ENCODE results near the gene TBC1D3B. TPM values are rescaled to one million over a fixed set of nuclear protein-coding genes. Genes with fewer than 3 reads are reported as not detected.
A peak's percentile ranks its signal among the peaks of the same experiment; 100 is the strongest.
"Not testable (repeated sequence)": the region's sequence is repeated elsewhere in the genome, so short reads cannot be mapped to it uniquely, and the experiment has no call there.

Gene TBC1D3B
- total RNA-seq, 2 donors from 2014 or later = 4.5 to 8.7 TPM

DNA sequence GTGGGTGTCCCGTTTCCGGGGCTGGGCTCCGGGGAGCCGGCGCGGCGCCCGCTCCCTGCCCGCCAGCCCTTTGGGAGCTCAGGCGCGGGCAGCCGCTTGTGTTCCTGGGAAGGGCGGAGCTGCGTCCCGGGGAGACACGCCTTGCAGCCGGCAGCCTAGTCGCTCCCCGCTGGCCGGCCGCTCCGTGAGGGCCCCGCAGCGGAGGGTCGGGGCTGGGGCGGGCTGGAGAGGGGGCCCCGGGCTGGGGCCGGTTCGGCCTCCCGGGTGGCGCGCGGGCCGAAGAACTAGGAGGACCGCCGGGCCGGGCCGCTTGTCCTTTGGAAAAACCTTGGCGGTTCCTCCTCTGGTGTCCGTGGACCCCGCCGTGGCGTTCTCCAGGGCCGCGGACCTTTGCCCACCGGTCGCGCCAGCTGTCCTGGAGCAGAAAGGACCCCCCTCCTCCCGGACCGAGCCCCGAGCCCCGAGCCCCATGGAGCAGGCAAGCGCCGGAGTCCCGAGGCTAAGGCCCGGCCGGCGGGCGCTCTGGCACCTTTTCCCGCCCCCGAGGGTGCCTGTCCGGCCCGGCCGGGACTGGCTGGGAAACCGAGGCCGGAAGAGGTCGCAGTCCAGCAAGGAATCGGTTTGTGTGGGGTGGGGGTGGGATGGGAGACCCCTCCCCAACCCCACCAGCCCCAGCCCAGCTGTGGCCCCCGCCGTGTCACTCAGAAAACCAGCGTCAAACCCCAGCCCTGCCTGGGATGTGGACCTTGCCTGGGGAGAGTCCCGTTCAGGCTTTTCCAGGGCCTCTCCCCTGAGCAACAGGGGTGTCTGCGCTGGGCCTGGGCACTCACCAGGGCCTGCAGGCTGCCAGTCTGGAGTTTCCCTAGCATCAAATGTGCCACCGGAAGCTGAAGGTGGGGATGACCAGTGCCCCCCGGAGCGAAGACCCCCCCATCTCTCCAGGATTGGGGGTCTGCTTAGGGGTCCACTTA is 6.8 kb upstream of the TBC1D3B start:
- peak overlapping the region; percentile 34 for H3K27ac ChIP-seq
- H3K27me3 ChIP-seq = no peaks in the 10 kb centered on the region
- no peaks in the 10 kb centered on the region for H3K36me3 ChIP-seq
- TF ChIP-seq, protein P1, sequence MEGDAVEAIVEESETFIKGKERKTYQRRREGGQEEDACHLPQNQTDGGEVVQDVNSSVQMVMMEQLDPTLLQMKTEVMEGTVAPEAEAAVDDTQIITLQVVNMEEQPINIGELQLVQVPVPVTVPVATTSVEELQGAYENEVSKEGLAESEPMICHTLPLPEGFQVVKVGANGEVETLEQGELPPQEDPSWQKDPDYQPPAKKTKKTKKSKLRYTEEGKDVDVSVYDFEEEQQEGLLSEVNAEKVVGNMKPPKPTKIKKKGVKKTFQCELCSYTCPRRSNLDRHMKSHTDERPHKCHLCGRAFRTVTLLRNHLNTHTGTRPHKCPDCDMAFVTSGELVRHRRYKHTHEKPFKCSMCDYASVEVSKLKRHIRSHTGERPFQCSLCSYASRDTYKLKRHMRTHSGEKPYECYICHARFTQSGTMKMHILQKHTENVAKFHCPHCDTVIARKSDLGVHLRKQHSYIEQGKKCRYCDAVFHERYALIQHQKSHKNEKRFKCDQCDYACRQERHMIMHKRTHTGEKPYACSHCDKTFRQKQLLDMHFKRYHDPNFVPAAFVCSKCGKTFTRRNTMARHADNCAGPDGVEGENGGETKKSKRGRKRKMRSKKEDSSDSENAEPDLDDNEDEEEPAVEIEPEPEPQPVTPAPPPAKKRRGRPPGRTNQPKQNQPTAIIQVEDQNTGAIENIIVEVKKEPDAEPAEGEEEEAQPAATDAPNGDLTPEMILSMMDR (IDR thresholded peaks at IDR 0.05) = no peak
- intact Hi-C loops (cut with DNase I) = loop anchor here (5.0 kb wide), 1 partner anchor 71 kb away; no protein-coding TSS in a partner anchor
- peak; percentile 72 for DNase-seq
- H3K4me3 ChIP-seq = peak overlapping the region; percentile 74
- peak overlapping the region; percentile 21 to 56 for H3K9ac ChIP-seq (ENCODE audit: low read depth in 2 of 2, low read length in 2 of 2)
- H3K9me3 ChIP-seq = no peaks in the 10 kb centered on the region
- peaks cover 6% of the 10 kb centered on the region for H3K4me1 ChIP-seq

DNA sequence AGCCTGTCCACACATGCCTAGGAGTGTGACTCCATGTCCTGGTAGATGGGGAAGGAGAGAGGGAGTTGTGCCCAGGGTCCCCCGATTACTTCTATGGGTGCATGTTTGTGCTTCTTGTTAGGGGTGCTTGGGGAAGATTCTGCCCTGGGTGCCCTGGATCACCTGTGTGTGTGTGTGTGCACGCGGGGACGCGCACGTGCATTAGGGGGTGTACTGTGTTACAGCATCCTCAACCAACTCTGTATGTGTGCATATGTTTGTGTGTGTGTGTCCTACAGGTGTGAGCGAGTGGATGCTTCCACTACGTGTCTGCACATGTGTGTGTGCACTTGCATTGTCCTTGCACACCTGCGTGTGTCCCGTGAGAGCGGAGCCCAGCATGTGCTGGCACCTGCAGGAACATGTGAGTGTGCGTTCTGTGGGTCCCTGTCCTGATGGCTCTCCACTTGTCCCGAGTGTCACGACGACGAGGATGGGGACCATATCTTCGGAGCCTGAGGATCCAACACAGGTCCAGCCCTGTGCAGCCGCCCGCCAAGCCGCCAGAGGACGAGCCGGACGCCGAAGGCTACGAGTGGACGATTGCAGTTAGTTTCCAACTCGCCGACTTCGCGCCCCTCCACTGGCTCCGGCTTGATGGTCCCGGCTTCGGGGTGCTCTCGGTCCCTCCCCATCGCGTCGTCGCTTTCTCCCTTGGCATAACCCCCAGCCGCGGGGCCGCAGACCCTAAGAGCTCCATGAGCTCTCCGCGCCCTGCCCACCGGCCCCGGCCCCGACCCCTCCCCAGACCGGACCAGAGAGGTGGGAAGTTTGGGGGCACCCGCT is 6.0 kb upstream of the TBC1D3B start:
- Histone ChIP-seq H3K27ac (no peak overlapping the region), H3K4me3 (peak overlapping the region; percentile 74), H3K27me3 (no peaks in the 10 kb centered on the region), H3K9ac (ENCODE audit: low read depth in 2 of 2, low read length in 2 of 2) (peak overlapping the region; percentile 21 to 56), H3K9me3 (no peaks in the 10 kb centered on the region), H3K36me3 (no peaks in the 10 kb centered on the region), H3K4me1 (peaks cover 6% of the 10 kb centered on the region)
- DNase-seq = no peak
- TF ChIP-seq, protein P1 (IDR thresholded peaks at IDR 0.05) = no peak
- intact Hi-C loops (cut with DNase I) = loop anchor here (5.0 kb wide), 1 partner anchor 70 kb away; no protein-coding TSS in a partner anchor

DNA sequence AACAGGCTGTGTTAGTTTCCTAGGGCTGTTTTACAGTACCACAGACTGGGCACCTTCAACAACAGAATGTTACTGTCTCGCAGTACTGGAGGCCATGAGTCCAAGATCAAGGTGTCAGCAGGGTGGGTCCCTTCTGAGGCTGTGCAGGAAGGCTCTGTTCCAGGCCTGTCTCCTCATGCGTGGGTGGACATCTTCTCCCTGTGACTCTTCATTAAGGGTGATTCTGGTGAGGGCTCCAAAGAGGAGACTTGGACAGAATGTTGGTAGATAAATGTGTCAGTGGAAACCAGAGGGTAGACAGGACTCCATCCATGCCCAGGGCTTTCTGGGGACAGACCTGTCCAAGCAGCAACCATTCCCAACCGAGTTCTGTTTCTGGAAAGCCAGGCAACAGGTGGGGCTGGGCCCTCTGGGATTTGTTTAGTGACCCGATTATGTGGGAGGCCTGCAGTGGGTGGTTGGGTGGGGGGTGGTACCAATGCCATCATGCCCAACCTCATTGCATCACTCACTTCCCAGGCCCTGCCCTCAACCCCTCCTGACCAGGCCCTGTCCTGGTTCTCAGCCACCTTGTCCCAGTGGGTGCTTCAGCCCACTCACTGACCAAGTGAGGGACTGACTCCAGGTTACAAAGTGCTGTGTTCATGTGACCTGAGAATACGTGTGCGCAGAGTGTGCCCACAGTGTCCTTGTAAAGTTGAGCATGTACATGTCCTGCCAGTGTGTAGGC is 5.2 kb upstream of the TBC1D3B start:
- not testable (repeated sequence) for H3K9ac ChIP-seq (ENCODE audit: low read depth in 2 of 2, low read length in 2 of 2); H3K9me3 ChIP-seq; H3K36me3 ChIP-seq; H3K27me3 ChIP-seq; H3K4me1 ChIP-seq; H3K27ac ChIP-seq; H3K4me3 ChIP-seq; DNase-seq
- intact Hi-C loops (cut with DNase I) = loop anchor here (5.0 kb wide), 1 partner anchor 69 kb away; no protein-coding TSS in a partner anchor

DNA sequence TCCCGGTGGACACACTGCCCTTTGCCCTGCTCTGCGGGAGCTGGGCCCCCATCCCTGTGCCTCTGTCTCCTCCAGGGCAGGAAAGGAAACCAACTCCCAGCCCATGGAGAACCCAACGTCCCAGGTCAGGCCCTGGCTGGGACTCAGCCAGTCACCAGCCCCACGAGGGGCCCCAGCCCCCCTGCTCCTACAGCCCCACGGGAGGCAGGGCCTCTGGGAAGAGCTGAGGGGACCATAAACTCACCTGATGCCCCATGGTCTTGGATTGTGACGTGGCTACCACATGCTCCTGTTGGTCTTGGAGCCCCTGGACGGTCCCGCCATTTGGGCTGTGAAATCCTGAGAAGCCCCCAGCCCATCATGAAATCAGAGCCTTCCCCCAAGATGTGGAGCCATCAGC is 7.6 kb downstream of the TBC1D3B start:
- H3K27me3 ChIP-seq; H3K9me3 ChIP-seq; H3K4me3 ChIP-seq; intact Hi-C loops (cut with DNase I); DNase-seq; H3K27ac ChIP-seq; H3K36me3 ChIP-seq; H3K9ac ChIP-seq (ENCODE audit: low read depth in 2 of 2, low read length in 2 of 2); H3K4me1 ChIP-seq: not testable (repeated sequence)

DNA sequence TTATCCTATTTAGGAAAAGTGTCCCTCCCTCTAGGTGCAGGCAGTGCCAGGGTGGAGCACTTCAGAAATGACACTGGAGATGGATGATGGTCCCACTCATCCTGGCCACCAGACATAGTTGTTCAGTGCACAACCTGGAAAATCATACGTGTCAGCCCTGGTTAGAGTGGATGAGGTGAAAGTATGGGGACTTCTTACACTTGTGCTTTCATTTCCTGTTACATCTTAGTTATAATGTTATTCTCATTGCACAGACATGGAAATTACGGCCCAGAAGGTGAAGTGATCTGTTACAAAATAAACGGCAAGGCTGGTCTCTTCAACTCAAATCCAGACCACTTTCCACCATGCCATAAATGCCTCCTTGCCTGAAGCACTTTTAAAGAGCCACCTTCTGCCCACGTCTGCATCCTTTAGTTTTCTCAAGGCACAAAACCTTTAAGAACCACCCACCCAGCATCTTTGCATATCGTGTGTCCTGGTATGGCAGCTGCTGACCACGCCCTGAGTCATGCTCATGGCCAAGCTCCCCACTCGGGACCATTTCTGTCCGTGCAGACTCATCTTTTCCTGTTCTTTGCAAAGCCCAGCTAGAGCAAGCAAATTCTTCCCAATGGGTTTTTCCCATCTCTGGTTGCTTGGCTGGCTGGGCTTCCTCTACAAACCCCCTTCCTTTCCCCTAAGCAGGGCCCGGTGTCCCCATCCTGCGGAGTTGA is 22.4 kb downstream of the TBC1D3B start:
- no peak for DNase-seq
- Histone ChIP-seq H3K4me3 (no peak overlapping the region), H3K27ac (no peak overlapping the region), H3K9me3 (no peaks in the 10 kb centered on the region), H3K4me1 (no peaks in the 10 kb centered on the region), H3K36me3 (no peaks in the 10 kb centered on the region), H3K27me3 (no peaks in the 10 kb centered on the region), H3K9ac (ENCODE audit: low read depth in 2 of 2, low read length in 2 of 2) (no peak overlapping the region)
- TF ChIP-seq, protein P1 (IDR thresholded peaks at IDR 0.05) = no peak
- intact Hi-C loops (cut with DNase I) = no loop called here
